ENCODE data around the gene FBN3.

DNA sequence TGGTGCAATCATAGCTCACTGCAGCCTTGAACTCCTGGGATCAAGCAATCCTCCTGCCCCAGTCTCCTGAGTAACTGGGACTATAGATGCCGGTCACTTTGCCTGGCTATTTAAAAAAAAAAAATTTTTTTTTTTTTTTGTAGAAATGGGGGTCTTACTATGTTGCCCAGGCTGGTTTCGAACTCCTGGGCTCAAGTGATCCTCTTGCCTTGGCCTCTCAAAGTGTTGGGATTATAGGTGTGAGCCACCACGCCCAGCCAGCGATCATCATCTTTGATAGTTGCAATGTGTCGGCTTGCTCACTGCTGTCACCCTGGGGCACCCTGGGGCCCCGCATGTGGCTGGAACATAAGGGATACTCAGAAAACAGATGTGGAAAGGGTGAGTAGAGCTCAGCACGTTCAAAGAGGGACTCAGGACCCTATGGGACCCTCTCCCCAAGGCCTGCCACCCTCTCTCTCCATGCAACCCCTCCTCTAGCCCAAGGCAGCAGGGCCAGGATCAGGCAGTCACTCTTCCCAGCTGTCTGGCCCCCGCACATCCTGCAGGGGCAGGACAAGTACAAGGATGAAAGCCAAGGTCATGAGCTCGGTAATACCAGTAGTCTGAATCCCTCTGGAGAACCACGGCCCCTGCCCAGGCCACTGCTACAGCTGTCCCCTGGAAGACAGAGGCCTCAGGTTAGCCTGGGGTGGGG, 103.4 kb downstream of the FBN3 start:
- TF ChIP-seq, protein P1, sequence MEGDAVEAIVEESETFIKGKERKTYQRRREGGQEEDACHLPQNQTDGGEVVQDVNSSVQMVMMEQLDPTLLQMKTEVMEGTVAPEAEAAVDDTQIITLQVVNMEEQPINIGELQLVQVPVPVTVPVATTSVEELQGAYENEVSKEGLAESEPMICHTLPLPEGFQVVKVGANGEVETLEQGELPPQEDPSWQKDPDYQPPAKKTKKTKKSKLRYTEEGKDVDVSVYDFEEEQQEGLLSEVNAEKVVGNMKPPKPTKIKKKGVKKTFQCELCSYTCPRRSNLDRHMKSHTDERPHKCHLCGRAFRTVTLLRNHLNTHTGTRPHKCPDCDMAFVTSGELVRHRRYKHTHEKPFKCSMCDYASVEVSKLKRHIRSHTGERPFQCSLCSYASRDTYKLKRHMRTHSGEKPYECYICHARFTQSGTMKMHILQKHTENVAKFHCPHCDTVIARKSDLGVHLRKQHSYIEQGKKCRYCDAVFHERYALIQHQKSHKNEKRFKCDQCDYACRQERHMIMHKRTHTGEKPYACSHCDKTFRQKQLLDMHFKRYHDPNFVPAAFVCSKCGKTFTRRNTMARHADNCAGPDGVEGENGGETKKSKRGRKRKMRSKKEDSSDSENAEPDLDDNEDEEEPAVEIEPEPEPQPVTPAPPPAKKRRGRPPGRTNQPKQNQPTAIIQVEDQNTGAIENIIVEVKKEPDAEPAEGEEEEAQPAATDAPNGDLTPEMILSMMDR (IDR thresholded peaks at IDR 0.05 in 4 of 5, conservative IDR thresholded peaks at IDR 0.05 in 1 of 5): no peak
- TF ChIP-seq POLR2A (IDR thresholded peaks at IDR 0.05): no peak

Data from gastrocnemius medialis (tissue), 4 donors.